ENCODE data around the gene TTLL10.
"Not testable (repeated sequence)": the region's sequence is repeated elsewhere in the genome, so short reads cannot be mapped to it uniquely, and the experiment has no call there.

The TTLL10 gene

DNA sequence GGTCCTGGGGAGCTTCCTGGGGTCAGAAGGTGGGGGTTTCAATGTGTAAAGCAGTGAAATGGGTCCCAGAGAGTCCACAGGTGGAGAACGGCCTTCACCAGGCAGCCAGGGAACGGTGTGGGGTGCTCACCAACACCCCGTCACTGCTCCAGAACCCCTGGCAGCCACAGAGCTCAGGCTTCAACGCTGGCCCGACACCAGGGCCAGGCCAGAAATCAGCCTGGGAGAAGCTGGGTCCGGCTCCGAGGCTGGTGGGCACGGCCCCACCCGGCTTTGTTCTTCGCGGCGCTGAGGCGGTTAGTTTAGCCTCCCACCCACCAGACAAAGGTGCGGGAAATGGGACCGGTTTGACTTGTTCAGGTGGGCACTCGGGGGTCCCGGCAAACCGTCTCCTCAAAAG is 33.0 kb upstream of the TTLL10 start:
- Histone ChIP-seq H3K4me3 (no peak overlapping the region), H3K27ac (no peak overlapping the region)

DNA sequence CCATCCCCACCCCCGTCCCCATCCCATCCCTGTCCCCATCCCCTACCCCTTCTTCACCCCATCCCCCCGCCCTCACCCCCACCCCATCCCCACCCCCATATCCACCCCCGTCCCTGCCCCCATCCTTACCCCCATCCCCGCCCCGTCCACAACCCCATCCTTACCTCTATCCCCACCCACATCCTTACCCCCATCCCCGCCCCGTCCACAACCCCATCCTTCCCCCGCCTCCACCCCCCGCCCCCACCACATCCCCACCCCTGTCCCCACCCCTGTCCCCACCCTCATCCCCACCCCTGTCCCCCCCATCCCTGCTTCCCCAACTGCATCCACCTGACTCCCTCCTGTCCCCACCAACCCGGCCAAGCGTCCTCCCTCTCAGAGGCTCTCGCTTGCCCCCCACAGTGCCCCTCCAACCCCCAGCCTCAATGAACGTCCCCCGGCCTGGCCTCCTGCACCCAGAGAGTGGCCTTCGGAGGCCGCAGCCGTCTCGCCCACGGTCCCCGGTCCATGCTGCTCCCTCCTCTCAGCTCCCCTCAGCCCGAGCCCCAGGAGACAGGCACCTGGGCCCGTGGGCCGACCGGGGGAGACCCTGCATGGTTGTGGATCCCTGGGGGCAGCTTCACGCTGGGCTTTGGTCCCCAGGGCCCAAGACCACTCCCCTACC is 32.3 kb upstream of the TTLL10 start:
- peak overlapping the region in 1 of 21 experiments; percentile 34 for H3K27ac ChIP-seq
- no peak overlapping the region for H3K4me3 ChIP-seq

DNA sequence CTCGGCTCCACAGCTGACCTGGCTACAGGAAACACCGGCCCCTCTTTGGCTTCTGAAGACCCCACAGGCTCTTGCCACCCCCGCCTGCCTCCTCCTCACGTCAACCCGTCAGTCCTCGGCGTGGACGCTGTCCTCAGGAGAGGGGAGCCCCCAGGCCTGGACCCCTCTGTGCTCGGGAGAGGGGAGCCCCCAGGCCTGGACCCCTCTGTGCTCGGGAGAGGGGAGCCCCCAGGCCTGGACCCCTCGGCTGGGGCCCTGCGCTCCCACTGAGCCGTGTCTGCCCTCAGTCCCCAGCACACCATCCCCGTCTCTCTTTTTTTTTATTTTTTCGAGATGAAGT is 31.8 kb upstream of the TTLL10 start:
- H3K4me3 ChIP-seq = no peak overlapping the region
- H3K27ac ChIP-seq = peak overlapping the region in 1 of 21 experiments; percentile 34

- not testable (repeated sequence) for H3K27ac ChIP-seq, H3K4me3 ChIP-seq
These were observed 31.3 kb upstream of the TTLL10 start for GRCh38 chr1:1142352-1142751.

- Histone ChIP-seq H3K27ac (peak overlapping the region in 1 of 21 experiments; percentile 83), H3K4me3 (no peak overlapping the region)
These were observed 30.8 kb upstream of the TTLL10 start for GRCh38 chr1:1142844-1143243.

DNA sequence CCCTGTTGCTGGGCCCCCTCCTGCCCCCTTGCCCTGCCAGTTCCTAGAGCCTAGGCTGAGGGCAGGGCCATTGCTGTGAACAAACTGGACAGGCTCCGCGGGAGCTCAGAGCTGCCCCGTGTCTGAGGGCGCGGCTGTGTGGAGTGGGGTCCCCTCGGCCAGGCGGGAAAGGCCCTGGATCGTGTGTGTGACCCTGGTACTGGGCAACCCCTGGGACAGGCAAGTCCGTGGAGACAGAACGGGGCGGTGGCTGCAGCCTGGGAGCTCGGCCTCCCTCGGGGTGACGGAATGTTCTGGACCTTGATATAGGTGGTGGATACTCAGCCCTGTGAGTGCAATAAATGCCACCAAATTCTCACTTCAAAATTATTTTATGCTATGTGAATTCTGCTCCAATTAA is 30.0 kb upstream of the TTLL10 start:
- H3K27ac ChIP-seq = peak overlapping the region in 11 of 21 experiments; percentile 23 to 87 (median 79)
- H3K4me3 ChIP-seq = no peak overlapping the region

DNA sequence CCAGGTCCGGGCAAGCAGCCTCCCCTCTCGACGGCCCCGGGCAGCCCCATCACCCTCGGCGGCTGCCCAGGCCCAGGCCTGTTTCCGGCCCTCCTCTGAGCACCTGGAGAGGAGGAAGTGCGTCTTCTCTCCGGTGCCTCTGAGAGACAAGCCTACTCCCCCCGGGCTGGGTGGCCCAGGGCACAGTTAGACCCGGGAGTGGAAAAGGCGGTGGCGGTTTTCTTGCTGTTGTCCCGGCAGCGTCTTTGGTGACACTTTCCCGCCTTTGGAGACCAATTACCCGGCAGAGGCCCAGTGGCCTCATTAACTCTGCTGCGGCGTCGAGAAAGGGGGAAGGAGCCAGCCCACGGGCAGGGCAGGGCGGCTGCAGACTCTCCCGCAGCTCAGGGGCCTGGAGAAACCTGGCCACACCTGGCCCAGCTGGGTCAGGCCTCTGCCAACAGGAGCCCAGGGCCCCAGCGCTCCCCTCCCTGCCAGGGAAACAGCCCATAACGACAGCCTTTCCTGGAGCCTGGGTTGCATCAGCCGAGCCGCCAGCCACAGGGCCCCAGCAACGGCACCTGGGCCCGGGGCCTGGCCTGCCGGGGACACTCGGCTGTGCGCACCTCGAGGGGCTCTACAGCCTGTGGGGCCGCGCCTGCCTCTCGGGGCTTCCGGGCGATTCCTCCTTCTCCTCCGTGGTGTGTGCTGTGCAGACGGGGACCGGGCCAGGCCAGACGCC is 29.4 kb upstream of the TTLL10 start:
- peak overlapping the region; percentile 22 to 87 (median 73) for H3K27ac ChIP-seq
- H3K4me3 ChIP-seq = no peak overlapping the region

GRCh38 chr1:1144843-1145546 is 28.7 kb upstream of the TTLL10 start:
- H3K4me3 ChIP-seq = no peak overlapping the region
- peak overlapping the region in 20 of 21 experiments; percentile 23 to 87 (median 74) for H3K27ac ChIP-seq

DNA sequence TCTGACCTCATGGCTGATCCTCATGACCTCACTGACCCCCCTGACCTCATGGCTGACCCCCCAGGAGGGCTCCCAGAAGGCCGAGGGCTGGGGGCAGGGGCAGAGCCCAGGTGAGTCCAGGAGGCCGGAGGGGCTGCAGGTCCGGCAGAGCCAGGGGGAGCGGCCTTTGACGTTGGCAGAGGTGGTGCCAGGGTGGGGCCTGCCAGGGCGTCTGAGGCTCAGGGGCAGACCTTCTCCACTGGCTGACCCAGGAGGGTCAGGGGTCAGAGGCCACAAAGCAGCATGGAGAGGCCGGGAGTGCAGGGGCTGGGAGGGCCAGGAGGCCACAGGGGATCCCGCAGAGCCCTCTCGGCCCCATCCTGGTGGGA is 28.1 kb upstream of the TTLL10 start:
- H3K4me3 ChIP-seq = no peak overlapping the region
- H3K27ac ChIP-seq = peak overlapping the region in 1 of 21 experiments; percentile 79

GRCh38 chr1:1146026-1146425 is 27.7 kb upstream of the TTLL10 start:
- Histone ChIP-seq H3K4me3 (no peak overlapping the region), H3K27ac (no peak overlapping the region)

DNA sequence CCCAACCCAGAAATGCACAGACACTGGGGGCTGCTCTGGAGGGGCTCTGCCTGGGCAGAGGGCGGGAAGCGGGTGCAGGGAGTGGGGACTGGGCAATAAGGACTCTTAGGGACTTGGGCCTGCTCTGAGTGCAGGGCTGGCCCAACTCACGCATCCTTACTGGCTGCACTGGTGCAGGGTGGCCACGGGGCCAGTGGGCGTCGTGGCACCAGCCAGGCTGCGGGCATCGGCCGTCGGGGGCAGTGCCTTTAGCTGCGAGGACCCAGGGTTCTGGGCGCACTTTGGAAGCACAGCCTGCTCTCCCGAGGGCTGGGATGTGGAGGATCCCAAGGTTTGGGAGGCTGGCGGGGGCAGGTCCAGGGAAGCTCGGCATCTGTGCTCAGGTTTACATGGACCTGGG is 27.1 kb upstream of the TTLL10 start:
- Histone ChIP-seq H3K4me3 (no peak overlapping the region), H3K27ac (no peak overlapping the region)

- H3K4me3 ChIP-seq = no peak overlapping the region
- no peak overlapping the region for H3K27ac ChIP-seq
These were observed 25.6 kb upstream of the TTLL10 start for GRCh38 chr1:1148061-1148460.

DNA sequence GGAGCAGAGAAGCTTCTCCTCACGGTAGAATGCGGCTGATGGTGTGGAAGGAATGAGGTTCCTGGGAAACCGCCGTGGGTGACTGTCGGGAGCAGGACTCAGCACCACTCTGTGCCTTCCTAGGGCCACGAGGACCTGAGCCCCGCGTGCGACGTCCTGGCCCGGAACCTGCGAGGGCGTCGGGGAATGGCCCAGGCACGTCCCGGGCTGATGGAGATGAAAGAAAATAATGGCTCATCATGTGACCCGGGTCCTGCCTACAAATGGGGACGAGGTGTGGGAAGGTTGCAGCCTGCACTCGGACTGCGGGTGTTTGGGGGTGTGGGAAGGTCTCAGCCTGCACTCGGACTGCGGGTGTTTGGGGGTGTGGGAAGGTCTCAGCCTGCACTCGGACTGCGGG is 25.1 kb upstream of the TTLL10 start:
- no peak overlapping the region for H3K27ac ChIP-seq

GRCh38 chr1:1149416-1149815 is 24.3 kb upstream of the TTLL10 start:
- no peak overlapping the region for H3K4me3 ChIP-seq
- H3K27ac ChIP-seq = no peak overlapping the region

More for the DNA sequence above, 25.1 kb upstream of the TTLL10 start:
- no peak overlapping the region for H3K4me3 ChIP-seq

- no peak overlapping the region for H3K4me3 ChIP-seq
- H3K27ac ChIP-seq = no peak overlapping the region
These were observed 23.6 kb upstream of the TTLL10 start for GRCh38 chr1:1150100-1150499.

DNA sequence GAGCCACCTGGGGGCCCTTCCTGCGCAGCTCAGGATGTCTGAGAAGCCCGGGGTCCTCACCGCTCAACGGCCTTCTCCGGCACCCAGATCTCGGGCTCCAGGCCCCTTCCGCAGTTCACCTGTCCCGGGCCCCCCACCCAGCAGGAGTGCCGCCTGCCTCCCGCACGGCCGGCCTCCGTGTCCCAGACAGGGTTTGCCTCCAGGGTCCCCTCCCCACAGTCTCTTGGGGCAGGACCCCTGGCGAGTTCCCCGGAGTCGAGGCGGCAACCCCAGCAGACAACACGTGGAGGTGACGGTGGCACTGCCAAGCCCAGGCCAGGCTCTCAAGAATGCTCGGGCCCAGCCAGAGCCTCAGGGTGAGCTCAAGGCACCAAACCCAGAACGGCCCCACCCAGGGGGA is 22.4 kb upstream of the TTLL10 start:
- Histone ChIP-seq H3K4me3 (no peak overlapping the region), H3K27ac (no peak overlapping the region)

- H3K27ac ChIP-seq, H3K4me3 ChIP-seq: not testable (repeated sequence)
These were observed 21.2 kb upstream of the TTLL10 start for GRCh38 chr1:1152431-1152830.

DNA sequence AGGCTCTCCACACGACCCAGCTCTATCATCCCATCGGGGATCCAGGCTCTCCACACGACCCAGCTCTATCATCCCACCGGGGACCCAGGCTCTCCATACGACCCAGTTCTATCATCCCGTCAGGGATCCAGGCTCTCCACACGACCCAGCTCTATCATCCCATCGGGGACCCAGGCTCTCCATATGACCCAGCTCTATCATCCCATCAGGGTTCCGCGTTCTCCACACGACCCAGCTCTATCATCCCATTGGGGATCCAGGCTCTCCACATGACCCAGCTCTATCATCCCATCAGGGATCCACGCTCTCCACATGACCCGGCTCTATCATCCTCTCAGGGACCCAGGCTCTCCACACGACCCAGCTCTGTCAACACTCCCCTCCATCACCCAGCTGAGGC is 20.5 kb upstream of the TTLL10 start:
- not testable (repeated sequence) for H3K27ac ChIP-seq, H3K4me3 ChIP-seq

DNA sequence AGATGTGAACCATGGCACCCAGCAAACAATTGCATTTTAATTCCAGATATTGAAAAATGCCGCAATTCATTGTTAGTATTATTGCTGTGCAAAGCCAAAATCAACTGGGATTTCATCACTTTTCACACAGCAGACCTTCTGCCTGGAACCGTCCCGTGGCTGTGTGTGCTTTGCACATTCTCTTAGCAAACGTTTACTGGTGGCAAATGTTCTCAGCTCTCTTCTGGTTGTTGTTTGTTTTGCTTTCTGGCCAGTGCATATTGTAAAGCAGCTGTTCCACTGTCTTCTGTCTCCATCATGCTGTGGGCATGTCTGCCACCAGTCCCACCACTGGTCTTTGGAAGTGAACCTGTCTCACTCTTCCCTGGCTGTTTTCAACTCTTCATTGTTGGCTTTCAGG is 19.8 kb upstream of the TTLL10 start:
- Histone ChIP-seq H3K4me3 (no peak overlapping the region), H3K27ac (no peak overlapping the region)

GRCh38 chr1:1155258-1155657 is 18.4 kb upstream of the TTLL10 start:
- no peak overlapping the region for H3K27ac ChIP-seq
- no peak overlapping the region for H3K4me3 ChIP-seq

Data from skin epidermis (tissue), 12 donors.